Smooth muscle cell (in vitro differentiated cells): ENCODE results near the gene ZNF580. TPM values are rescaled to one million over a fixed set of nuclear protein-coding genes. Genes with fewer than 3 reads are reported as not detected.

Experiments
- DNase-seq: peaks from one replicate; lab custom pipeline; 2025; ENCODE audit not compliant: unreplicated experiment; lab: John Stamatoyannopoulos, UW
- H2AFZ ChIP-seq: fragments of 200-600 bp; sonication (generic); 2 replicates; pipeline ENCODE4 v1.6.0; 2016; ENCODE audit warnings: antibody characterized with exemption, low read depth, mild to moderate bottlenecking
- H3F3A ChIP-seq: fragments of 200-600 bp; sonication (generic); 2 replicates; pipeline ENCODE4 v1.6.0; 2017; ENCODE audit warnings: antibody characterized with exemption, low read depth
- H3K27ac ChIP-seq: fragments of 200-600 bp; sonication (generic); 2 replicates; pipeline ENCODE4 v1.5.1; 2016; ENCODE audit warnings: low read depth, mild to moderate bottlenecking
- H3K27me3 ChIP-seq: fragments of 200-600 bp; sonication (generic); 2 replicates; pipeline ENCODE4 v1.6.1; 2016; ENCODE audit warnings: low read depth, mild to moderate bottlenecking
- H3K36me3 ChIP-seq: fragments of 200-600 bp; sonication (generic); 2 replicates; pipeline ENCODE4 v1.5.1; 2016; ENCODE audit warnings: low read depth
- H3K4me1 ChIP-seq: fragments of 200-600 bp; sonication (generic); 2 replicates; pipeline ENCODE4 v1.5.1; 2016; ENCODE audit warnings: low read depth
- H3K4me2 ChIP-seq: fragments of 200-600 bp; sonication (generic); 2 replicates; pipeline ENCODE4 v1.6.0; 2016; ENCODE audit warnings: mild to moderate bottlenecking
- H3K4me3 ChIP-seq: fragments of 200-600 bp; sonication (generic); 2 replicates; pipeline ENCODE4 v1.5.1; 2016; ENCODE audit warnings: mild to moderate bottlenecking
- H3K79me2 ChIP-seq: fragments of 200-600 bp; sonication (generic); 2 replicates; pipeline ENCODE4 v1.6.0; 2016; ENCODE audit warnings: low read depth, mild to moderate bottlenecking
- H3K9ac ChIP-seq: fragments of 200-600 bp; sonication (generic); 2 replicates; pipeline ENCODE4 v1.6.0; 2016; ENCODE audit warnings: low read depth
- H3K9me3 ChIP-seq: fragments of 200-600 bp; sonication (generic); replicated peaks from 2 replicates; pipeline ENCODE4 v1.5.1; 2016; ENCODE audit warnings: low read depth
- H4K20me1 ChIP-seq: fragments of 200-600 bp; sonication (generic); 2 replicates; pipeline ENCODE4 v1.6.0; 2016; ENCODE audit warnings: low read depth
- CTCF ChIP-seq: fragments of 200-600 bp; sonication (generic); IDR thresholded peaks from 2 replicates; pipeline ENCODE4 v1.5.1; 2017; ENCODE audit warnings: borderline replicate concordance, mild to moderate bottlenecking, antibody characterized with exemption; ENCODE audit not compliant: insufficient read depth, poor library complexity, severe bottlenecking
- WGBS: methylation state at CpG from one replicate; pipeline ENCODE4 v1.1.7; 2016; ENCODE audit warnings: low lambda C conversion rate; 5-methylcytosine and 5-hydroxymethylcytosine counted together
- polyA plus RNA-seq: library from polyadenylated mRNA; unstranded; fragments of >200 nt; fragmentation: Nextera tagmentation; extraction: Ambion mirVana; gene quantifications from 2 replicates; pipeline ENCODE4 v1.2.1, GENCODE V29; 2016
- total RNA-seq: library from RNA; depleted of rRNA; stranded (reverse); fragments of >200 nt; gene quantifications from 2 replicates; pipeline ENCODE4 v1.2.3, GENCODE V29; 2014

Gene ZNF580
- total and polyA plus RNA-seq, 2 experiments from 2014 or later, result 11.9 to 76.8 TPM

DNA sequence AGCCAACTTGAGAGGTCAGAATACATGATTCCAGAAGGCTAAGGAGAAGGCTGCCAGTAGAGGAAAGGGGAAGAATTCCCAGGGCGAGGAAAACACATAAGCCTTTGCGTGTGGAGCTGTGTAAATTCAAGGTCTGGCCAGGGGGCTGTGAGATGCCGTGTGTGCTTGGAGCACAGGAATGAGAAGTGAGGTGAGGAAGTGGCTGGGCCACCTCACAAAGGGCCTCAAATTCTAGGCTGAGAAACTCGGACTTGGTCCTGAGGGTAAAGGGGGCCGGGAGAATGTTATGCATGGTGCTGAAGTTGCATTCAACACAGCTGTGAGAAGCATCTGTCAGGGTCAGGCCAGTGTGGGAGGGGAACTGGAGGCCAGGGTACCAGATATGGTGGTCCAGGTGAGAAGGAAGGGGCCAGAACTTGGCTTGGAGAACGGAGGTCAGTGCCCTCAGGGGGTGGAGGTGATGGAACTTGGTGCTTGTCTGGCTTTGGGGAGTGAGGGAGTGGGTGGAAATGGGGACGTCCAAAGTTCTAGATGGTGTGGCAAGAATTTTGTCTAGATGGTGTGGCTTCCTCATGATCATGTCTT lies 4.9 kb upstream of the ZNF580 start:
- Histone ChIP-seq H4K20me1 (no peaks in the 10 kb centered on the region), H2AFZ (no peak overlapping the region), H3K36me3 (no peaks in the 10 kb centered on the region), H3K27me3 (no peaks in the 10 kb centered on the region), H3K4me1 (peaks cover 12% of the 10 kb centered on the region), H3K4me2 (peak overlapping the region; percentile 90), H3K9me3 (no peaks in the 10 kb centered on the region), H3K4me3 (peak overlapping the region; percentile 87), H3K27ac (peak overlapping the region; percentile 91), H3F3A (peaks cover 18% of the 10 kb centered on the region), H3K79me2 (peaks cover 41% of the 10 kb centered on the region), H3K9ac (peak overlapping the region; percentile 95)
- TF ChIP-seq CTCF, result no peak
- 80% methylated on average over 7 of the region's 7 CpGs for whole genome bisulfite sequencing
- DNase-seq, result no peak

- H3K36me3 ChIP-seq, result no peaks in the 10 kb centered on the region
- TF ChIP-seq CTCF, result no peak
- H3K4me2 ChIP-seq, result peak overlapping the region; percentile 90
- no peak overlapping the region for H3K4me3 ChIP-seq
- WGBS, result 96% methylated on average over 4 of the region's 4 CpGs
- no peak overlapping the region for H2AFZ ChIP-seq
- H3K27me3 ChIP-seq, result no peaks in the 10 kb centered on the region
- no peak overlapping the region for H3K9ac ChIP-seq
- H3K9me3 ChIP-seq, result no peaks in the 10 kb centered on the region
- H4K20me1 ChIP-seq, result no peaks in the 10 kb centered on the region
- H3K27ac ChIP-seq, result peak overlapping the region; percentile 91
- peaks cover 18% of the 10 kb centered on the region for H3F3A ChIP-seq
- peaks cover 12% of the 10 kb centered on the region for H3K4me1 ChIP-seq
- DNase-seq, result no peak
- peaks cover 41% of the 10 kb centered on the region for H3K79me2 ChIP-seq
These were observed 4.1 kb upstream of the ZNF580 start for GRCh38 chr19:55636723-55637122.

- DNase-seq, result no peak
- Histone ChIP-seq H4K20me1 (no peaks in the 10 kb centered on the region), H3K9me3 (no peaks in the 10 kb centered on the region), H3K4me3 (no peak overlapping the region), H3K4me2 (no peak overlapping the region), H3F3A (peaks cover 17% of the 10 kb centered on the region), H2AFZ (no peak overlapping the region), H3K9ac (no peak overlapping the region), H3K36me3 (no peaks in the 10 kb centered on the region), H3K79me2 (peaks cover 43% of the 10 kb centered on the region), H3K4me1 (peaks cover 15% of the 10 kb centered on the region), H3K27me3 (no peaks in the 10 kb centered on the region), H3K27ac (no peak overlapping the region)
- no peak for TF ChIP-seq CTCF
- WGBS, result 84% methylated on average over 11 of the region's 11 CpGs
These were observed 3.3 kb upstream of the ZNF580 start for GRCh38 chr19:55637534-55637933.

DNA sequence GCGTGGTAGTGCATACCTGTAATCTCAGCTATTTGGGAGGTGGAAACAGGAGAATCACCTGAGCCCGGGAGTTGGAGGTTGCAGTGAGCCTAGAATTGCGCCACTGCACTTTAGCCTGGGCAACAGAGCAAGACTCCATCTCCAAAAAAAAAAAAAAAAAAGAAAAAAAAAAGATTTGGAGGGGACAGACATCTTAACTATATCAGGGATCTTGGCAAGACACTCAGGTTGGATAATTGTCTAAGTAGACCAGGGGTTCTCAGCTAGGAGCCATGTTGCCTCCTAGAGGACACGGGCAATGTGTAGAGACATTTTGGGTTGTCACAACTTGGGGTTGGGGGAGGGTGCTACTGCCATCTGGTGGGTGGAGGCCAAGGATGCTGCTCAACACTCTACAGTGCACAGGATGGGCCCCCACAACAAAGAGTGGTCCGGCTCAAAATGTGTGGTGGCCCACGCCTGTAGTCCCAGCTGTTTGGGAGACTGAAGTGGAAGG lies 1.9 kb upstream of the ZNF580 start:
- WGBS, result 97% methylated on average over 6 of the region's 6 CpGs
- Histone ChIP-seq H2AFZ (no peak overlapping the region), H3K36me3 (no peaks in the 10 kb centered on the region), H3K4me2 (no peak overlapping the region), H3K4me3 (no peak overlapping the region), H3K27ac (no peak overlapping the region), H3K9ac (no peak overlapping the region), H3F3A (peaks cover 12% of the 10 kb centered on the region), H3K9me3 (no peaks in the 10 kb centered on the region), H3K27me3 (no peaks in the 10 kb centered on the region), H3K4me1 (peaks cover 17% of the 10 kb centered on the region), H4K20me1 (no peaks in the 10 kb centered on the region), H3K79me2 (peaks cover 49% of the 10 kb centered on the region)
- peak; percentile 37 for TF ChIP-seq CTCF
- DNase-seq, result no peak
